ENCODE results near the gene MMP28. TPM values are rescaled to one million over a fixed set of nuclear protein-coding genes. Genes with fewer than 3 reads are reported as not detected.

The MMP28 gene
- total RNA-seq, 6 experiments from 2014 or later, result 0.22 to 0.28 (median 0.25) TPM; not detected in 3

DNA sequence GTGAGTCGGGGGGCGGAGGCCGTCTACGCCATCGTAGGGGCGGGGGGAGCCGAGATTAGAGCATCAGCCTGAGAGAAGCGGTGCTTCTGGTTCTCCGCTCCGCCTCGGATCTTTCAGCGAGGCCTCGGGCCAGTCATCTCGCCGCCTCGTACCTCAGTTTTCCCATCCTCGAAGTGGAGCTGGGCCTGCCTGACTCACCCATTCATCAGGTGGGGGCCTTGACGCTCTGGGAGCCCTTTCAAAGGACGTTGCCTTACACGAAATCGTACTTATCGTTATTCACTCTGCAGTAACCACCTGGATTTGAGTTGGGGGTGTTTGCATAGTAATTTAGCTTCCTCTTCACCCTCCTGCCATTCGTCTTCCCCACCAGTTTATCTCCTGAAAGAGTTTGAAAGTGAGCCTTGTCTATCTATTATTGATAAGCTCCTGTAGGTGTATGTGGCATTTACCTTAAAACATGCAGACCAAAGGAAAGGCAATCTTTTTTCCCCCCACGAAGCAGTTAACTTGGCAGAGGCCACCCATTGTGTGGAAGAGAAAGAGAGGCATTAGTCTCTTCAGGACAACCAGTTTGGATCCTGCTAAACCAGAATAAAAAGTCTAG lies 14.5 kb upstream of the MMP28 start:
- Histone ChIP-seq H3K4me1 (peaks cover 0 to 22% (median 8%) of the 10 kb centered on the region in 4 donors), H3K4me3 (peak overlapping the region; percentile 81 to 91 (median 84)), H3K27ac (peak overlapping the region; percentile 77 to 92 (median 88)), H3K27me3 (no peaks in the 10 kb centered on the region), H3K36me3 (no peaks in the 10 kb centered on the region), H3K9me3 (no peaks in the 10 kb centered on the region)
- no peak for DNase-seq
- TF ChIP-seq CTCF (IDR thresholded peaks at IDR 0.05) (no peak), POLR2A (IDR thresholded peaks at IDR 0.05) (no peak)
- 2% methylated on average over 5 of the region's 24 CpGs for WGBS (ENCODE audit: insufficient coverage, low coverage, low lambda C conversion rate, missing lambda C conversion rate)
- ATAC-seq, result peak in 1 of 4 donors; percentile 3
- intact Hi-C loops (cut with DNase I), result loop anchor here (5.0 kb wide), 1 partner anchor 43 kb away; no protein-coding TSS in a partner anchor

DNA sequence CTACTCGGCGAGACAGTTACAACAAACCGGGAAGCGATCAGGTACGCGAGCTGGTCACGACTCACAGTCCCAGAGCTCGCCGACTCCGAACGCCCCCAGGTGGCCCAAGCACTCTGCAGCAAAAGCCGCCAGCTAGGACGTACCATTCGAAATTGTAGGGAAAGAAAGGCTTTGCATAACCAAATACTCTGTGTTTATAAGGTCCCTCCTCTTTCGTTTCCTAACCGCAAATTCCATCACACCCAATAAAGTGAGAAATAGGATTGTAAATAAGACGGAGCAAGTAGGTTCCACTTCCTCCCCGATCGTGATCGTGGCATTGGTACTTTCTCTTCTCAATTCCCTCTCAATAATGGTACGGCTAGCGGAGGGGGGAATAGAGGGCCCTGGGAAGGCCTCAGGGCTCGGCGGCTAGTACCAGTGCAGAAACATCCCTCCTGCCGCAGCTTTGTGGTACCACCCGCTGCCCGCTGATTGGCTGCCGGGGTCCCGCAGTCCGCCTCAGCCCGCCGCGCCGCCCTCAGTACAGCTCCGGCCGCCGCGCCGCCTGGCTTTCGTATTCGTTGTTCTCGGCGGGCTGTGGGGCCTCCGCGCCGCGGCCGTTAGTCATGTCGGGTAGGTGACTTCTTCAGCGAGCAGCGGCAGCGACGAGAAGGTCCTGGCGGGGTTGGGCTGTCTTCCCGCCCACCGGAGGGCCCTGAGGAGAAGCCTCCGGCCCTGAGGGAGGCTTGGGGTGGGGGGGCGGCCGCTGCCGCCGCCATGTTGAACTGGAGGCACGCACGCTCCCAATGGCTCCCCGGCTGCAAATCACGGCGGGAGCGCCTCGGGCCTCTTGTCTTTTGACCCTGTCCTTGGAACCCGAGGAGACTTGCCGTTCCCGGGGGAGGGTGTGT lies 13.8 kb upstream of the MMP28 start, which contains the start of gene TAF15:
Gene TAF15 (plus strand): TSS at position 523 of the 893 bp plus-strand sequence. CDS start 86 bp downstream, at position 609.
- under 1% methylated on average over 38 of the region's 71 CpGs for WGBS (ENCODE audit: insufficient coverage, low coverage, low lambda C conversion rate, missing lambda C conversion rate)
- TF ChIP-seq POLR2A (IDR thresholded peaks at IDR 0.05), result peak; percentile 99
- peak; percentile 58 to 70 (median 68) for TF ChIP-seq CTCF (IDR thresholded peaks at IDR 0.05)
- intact Hi-C loops (cut with DNase I), result loop anchor here (5.0 kb wide), 1 partner anchor 42 kb away; no protein-coding TSS in a partner anchor
- Histone ChIP-seq H3K9me3 (no peaks in the 10 kb centered on the region), H3K4me3 (peak within 1 kb of the TSS; percentile 81 to 91 (median 84)), H3K27ac (peak within 1 kb of the TSS; percentile 77 to 92 (median 88)), H3K27me3 (no peaks in the 10 kb centered on the region), H3K4me1 (peaks cover 0 to 23% (median 8%) of the 10 kb centered on the region in 4 donors), H3K36me3 (no peaks in the 10 kb centered on the region)
- DNase-seq (peak; percentile 95 to 97 (median 97)), ATAC-seq (peak; percentile 94 to 98 (median 94))

DNA sequence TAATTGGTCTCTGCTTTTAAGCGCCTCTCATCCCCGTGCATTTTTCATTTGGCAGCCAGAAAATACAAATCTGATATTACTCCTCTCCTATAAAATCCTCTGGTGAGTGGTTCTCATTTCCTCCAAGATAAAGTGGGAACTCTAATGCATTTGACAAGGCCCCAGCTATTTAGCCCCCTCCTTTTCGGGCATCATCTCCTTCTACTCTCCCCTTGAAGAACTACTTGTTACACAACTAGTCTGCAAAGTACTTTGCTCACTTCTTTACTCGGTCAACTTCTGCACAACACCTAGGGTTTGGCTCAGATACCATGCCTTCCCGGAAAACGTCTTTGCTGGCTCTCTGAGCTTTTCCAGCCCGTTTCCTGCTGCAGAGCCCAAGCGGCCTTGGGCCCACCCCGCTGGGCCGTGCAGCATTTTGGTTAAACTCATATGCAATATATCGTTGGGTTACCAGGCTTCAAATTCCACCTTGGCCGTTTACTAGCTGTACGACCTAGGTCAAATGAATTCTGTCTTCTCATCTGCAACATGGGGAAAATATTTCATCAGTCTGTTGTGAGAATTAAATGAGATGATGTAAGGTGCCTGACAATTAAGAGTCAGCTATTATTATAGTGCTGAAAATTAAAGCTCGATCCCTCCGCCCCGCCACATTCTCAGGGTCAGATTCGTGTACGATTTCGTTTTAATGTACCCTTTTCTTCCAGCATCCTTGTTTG lies 13.0 kb upstream of the MMP28 start:
- H3K9me3 ChIP-seq, result no peaks in the 10 kb centered on the region
- WGBS (ENCODE audit: insufficient coverage, low coverage, low lambda C conversion rate, missing lambda C conversion rate), result 20% methylated on average over 19 of the region's 19 CpGs
- no peaks in the 10 kb centered on the region for H3K27me3 ChIP-seq
- H3K27ac ChIP-seq, result peak overlapping the region; percentile 77 to 92 (median 88)
- no peak for TF ChIP-seq POLR2A (IDR thresholded peaks at IDR 0.05)
- no peak for TF ChIP-seq CTCF (IDR thresholded peaks at IDR 0.05)
- H3K36me3 ChIP-seq, result no peaks in the 10 kb centered on the region
- peaks cover 0 to 23% (median 8%) of the 10 kb centered on the region in 4 donors for H3K4me1 ChIP-seq
- DNase-seq (no peak), ATAC-seq (no peak)
- intact Hi-C loops (cut with DNase I), result loop anchor here (5.0 kb wide), 1 partner anchor 41 kb away; no protein-coding TSS in a partner anchor
- H3K4me3 ChIP-seq, result peak overlapping the region; percentile 81 to 91 (median 84)
